HG03095 (cell line): ENCODE measurements around the gene TRPC1.

Experiments used
- ATAC-seq: cut with Tn5 transposase; IDR thresholded peaks from one replicate; pipeline ENCODE4 v1.9.1; 2021; ENCODE audit warnings: moderate library complexity; ENCODE audit not compliant: unreplicated experiment

TRPC1 gene

GRCh38 chr3:142828703-142829305 lies 105.0 kb downstream of the TRPC1 start:
- ATAC-seq, result peak; percentile 99

GRCh38 chr3:142837526-142837925 lies 113.7 kb downstream of the TRPC1 start:
- no peak for ATAC-seq

DNA sequence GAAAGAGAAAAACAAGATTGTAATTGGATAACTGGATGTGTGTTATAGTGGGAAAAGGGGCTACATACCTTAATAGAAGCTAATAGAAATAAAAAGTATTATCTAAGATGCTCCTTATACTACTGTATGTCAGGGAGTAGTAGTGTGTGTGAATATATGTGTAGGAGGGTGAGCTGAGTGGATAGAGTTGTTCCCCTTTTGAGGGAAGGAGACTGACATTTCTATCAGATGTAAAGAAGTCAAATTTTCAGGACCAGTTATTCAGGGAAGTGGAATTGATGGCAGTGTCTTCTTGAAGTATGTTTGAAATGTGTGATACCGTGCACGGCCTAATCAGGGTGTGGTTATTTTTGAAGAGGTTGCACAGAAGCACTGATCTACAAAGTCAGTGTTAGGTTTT lies 116.0 kb downstream of the TRPC1 start:
- ATAC-seq, result no peak

DNA sequence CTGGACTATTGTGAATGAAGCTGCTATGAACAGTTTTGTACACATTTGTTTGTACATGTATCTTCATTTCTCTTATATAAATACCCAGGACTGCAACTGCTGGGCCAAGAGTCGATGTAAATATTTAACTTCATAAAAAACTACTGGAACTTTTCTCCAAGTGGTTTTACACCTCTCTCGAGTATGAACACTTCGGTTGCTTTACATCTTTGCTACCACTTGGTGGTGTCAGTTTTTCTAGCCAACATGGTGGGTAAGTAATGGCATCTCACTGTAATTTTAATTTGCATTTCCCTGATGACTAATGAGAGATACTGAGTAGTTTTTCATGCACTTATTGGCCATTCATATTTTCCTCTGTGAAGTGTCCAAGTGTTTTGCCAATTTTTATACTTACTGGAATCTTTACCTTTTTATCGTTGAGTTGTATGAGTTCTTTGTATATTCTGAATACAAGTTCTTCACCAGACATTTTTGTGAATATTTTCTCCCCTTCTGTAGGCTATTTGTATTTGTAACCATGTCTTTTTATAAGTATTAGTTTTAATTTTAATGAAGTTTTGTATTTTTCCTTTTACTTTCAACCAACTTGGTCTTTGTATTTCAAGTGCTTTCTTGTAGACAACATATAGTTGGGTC lies 120.6 kb downstream of the TRPC1 start:
- no peak for ATAC-seq

- no peak for ATAC-seq
These were observed 123.1 kb downstream of the TRPC1 start for GRCh38 chr3:142846779-142847577.

- no peak for ATAC-seq
These were observed 125.3 kb downstream of the TRPC1 start for GRCh38 chr3:142849148-142849547.

DNA sequence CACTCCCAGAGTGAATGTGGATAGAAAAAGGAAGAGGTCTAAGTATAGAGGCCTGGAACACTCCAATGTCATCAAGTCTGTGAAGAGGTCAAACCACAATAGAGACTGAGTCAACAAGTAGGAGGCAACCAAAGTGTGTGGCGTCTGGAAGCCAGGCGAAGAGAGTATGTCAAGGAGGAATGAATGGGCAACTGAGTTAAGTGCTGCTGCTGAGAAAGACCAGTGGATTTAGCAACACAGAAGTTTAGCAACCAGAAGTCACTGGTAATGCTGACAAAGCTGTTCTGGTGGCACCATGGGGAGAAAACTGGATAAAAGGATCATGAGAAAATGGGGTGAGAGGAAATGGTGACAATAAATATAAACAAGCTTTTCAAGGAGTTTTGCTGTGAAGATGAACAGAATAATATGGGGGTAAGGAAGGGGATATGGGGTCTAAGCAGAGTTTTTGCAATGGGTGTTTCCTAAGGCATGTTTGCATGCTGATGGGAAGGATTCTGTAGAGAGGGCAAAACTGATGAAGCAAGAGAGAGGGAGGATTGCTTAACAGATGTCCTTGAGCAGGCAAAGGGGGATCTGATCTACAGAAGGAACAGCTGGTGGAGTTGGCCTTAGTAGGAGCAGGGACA lies 126.7 kb downstream of the TRPC1 start:
- ATAC-seq, result no peak

DNA sequence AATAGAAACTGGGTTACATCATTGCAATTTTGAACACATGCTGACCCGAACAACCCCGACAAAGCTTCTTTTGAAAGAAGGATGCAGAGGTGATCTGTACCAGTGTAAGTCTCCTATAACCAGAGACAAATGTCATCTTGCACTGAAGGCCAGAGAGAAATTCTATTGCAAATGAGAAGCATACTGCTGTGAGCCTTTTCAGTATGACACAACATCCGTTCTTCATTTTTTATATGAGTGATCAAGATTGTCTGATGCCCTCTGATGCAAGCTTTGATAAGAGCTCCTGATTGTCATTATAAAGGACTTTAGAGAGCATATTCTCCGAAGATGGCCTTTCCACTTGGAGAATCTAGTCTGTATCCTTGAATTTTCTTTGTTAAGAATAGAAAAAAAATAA lies 128.2 kb downstream of the TRPC1 start:
- ATAC-seq, result no peak

- ATAC-seq, result no peak
These were observed 129.7 kb downstream of the TRPC1 start for GRCh38 chr3:142853270-142854168.

- ATAC-seq, result no peak
These were observed 133.2 kb downstream of the TRPC1 start for GRCh38 chr3:142857056-142857455.
